Activated T-helper 17 cell treated with anti-CD3 and anti-CD28 coated beads, Interleukin-2, amount 50 U/mL, for 72 hours (primary cell): ENCODE measurements around the gene TARDBP. TPM values are rescaled to one million over a fixed set of nuclear protein-coding genes. Genes with fewer than 3 reads are reported as not detected.
"Not testable (repeated sequence)": the region's sequence is repeated elsewhere in the genome, so short reads cannot be mapped to it uniquely, and the experiment has no call there.

Source experiments
- ATAC-seq: fragments of 150-1000 bp; cut with Tn5 transposase; replicated peaks from 2 replicates; pipeline ENCODE4 v1.10.0; 2021; ENCODE audit warnings: mild to moderate bottlenecking, moderate library complexity
- H3K27ac Mint-ChIP-seq: one replicate; pipeline ENCODE4 v1.8.0; 2022; ENCODE audit warnings: mixed read lengths
- H3K27me3 Mint-ChIP-seq: one replicate; pipeline ENCODE4 v1.8.0; 2022; ENCODE audit warnings: mixed read lengths
- H3K36me3 Mint-ChIP-seq: one replicate; pipeline ENCODE4 v1.8.0; 2022; ENCODE audit warnings: low read depth, mild to moderate bottlenecking, mixed read lengths
- H3K4me1 Mint-ChIP-seq: one replicate; pipeline ENCODE4 v1.8.0; 2022; ENCODE audit warnings: mixed read lengths
- H3K4me3 Mint-ChIP-seq: one replicate; pipeline ENCODE4 v1.8.0; 2022; ENCODE audit warnings: mild to moderate bottlenecking, mixed read lengths
- H3K9me3 Mint-ChIP-seq: one replicate; pipeline ENCODE4 v1.8.0; 2022; ENCODE audit warnings: mixed read lengths
- total RNA-seq, 2 donors: library from RNA; stranded (reverse); gene quantifications; one replicate each; pipeline ENCODE4 v1.2.3, GENCODE V29; 2022

TARDBP gene
- total RNA-seq, 2 donors from 2014 or later: 120 to 186 TPM

GRCh38 chr1:11042995-11043874 is 30.8 kb downstream of the TARDBP start:
- Mint-ChIP-seq H3K27me3 (no peaks in the 10 kb centered on the region), H3K4me3 (no peak overlapping the region), H3K36me3 (no peaks in the 10 kb centered on the region), H3K4me1 (no peaks in the 10 kb centered on the region), H3K9me3 (no peaks in the 10 kb centered on the region), H3K27ac (no peak overlapping the region)
- no peak for ATAC-seq

- H3K9me3 Mint-ChIP-seq: no peaks in the 10 kb centered on the region
- ATAC-seq: no peak
- H3K27me3 Mint-ChIP-seq: no peaks in the 10 kb centered on the region
- H3K4me1 Mint-ChIP-seq: no peaks in the 10 kb centered on the region
- no peaks in the 10 kb centered on the region for H3K36me3 Mint-ChIP-seq
- H3K4me3 Mint-ChIP-seq: no peak overlapping the region
- no peak overlapping the region for H3K27ac Mint-ChIP-seq
Observed at GRCh38 chr1:11044086-11044848, 31.8 kb downstream of the TARDBP start.

- no peaks in the 10 kb centered on the region for H3K27me3 Mint-ChIP-seq
- H3K4me3 Mint-ChIP-seq: no peak overlapping the region
- no peak overlapping the region for H3K27ac Mint-ChIP-seq
- H3K4me1 Mint-ChIP-seq: no peaks in the 10 kb centered on the region
- no peaks in the 10 kb centered on the region for H3K36me3 Mint-ChIP-seq
- no peaks in the 10 kb centered on the region for H3K9me3 Mint-ChIP-seq
- ATAC-seq: no peak
Observed at GRCh38 chr1:11044849-11045427, 32.5 kb downstream of the TARDBP start.

GRCh38 chr1:11045428-11046269 is 33.2 kb downstream of the TARDBP start:
- no peaks in the 10 kb centered on the region for H3K27me3 Mint-ChIP-seq
- H3K4me1 Mint-ChIP-seq: no peaks in the 10 kb centered on the region
- ATAC-seq: no peak
- H3K27ac Mint-ChIP-seq: no peak overlapping the region
- no peaks in the 10 kb centered on the region for H3K36me3 Mint-ChIP-seq
- no peaks in the 10 kb centered on the region for H3K9me3 Mint-ChIP-seq
- H3K4me3 Mint-ChIP-seq: no peak overlapping the region

DNA sequence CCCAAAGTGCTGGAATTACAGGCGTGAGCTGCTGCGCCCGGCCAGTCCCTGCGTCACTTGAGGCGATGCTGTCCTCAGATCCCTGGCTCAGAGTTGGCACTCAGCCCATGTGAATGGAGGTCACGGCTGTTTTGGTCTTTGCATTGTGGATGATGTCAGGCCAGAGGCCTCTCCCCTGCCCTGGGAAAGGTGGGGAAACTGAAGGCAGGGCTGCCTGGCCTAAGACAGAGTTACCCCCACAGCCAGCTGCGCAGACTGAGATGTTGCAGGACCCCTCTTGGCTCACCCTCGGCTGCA is 33.8 kb downstream of the TARDBP start:
- H3K36me3 Mint-ChIP-seq: no peaks in the 10 kb centered on the region
- no peak overlapping the region for H3K27ac Mint-ChIP-seq
- H3K4me3 Mint-ChIP-seq: no peak overlapping the region
- H3K27me3 Mint-ChIP-seq: no peaks in the 10 kb centered on the region
- no peaks in the 10 kb centered on the region for H3K4me1 Mint-ChIP-seq
- no peak for ATAC-seq
- no peaks in the 10 kb centered on the region for H3K9me3 Mint-ChIP-seq

- H3K4me1 Mint-ChIP-seq: no peaks in the 10 kb centered on the region
- H3K27me3 Mint-ChIP-seq: no peaks in the 10 kb centered on the region
- no peak within 1 kb of the TSS for H3K27ac Mint-ChIP-seq
- ATAC-seq: no peak
- no peak within 1 kb of the TSS for H3K4me3 Mint-ChIP-seq
- H3K36me3 Mint-ChIP-seq: no peaks in the 10 kb centered on the region
- H3K9me3 Mint-ChIP-seq: no peaks in the 10 kb centered on the region
Observed at GRCh38 chr1:11046625-11047365, 34.3 kb downstream of the TARDBP start, which contains the start of gene MASP2. TSS of gene MASP2 (minus strand) at chr1:11047239. CDS start at chr1:11047207, 32 bp downstream.

DNA sequence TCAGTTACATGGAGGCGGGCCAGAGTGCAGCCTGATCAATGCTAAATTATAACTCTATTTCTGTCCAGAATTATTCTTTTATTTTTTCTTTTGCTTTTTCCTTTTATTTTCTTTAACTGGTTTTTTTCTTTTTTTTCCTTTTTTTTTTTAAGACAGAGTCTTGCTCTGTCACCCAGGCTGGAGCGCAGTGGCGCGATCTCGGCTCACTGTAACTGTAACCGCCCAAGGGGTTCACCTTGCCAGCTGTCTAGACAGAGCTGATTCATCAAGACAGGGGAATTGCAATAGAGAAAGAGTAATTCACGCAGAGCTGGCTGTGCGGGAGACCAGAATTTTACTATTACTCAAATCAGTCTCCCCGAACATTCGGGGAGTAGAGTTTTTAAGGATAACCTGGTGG is 38.7 kb downstream of the TARDBP start:
- H3K9me3 Mint-ChIP-seq, H3K4me1 Mint-ChIP-seq, ATAC-seq, H3K27me3 Mint-ChIP-seq: not testable (repeated sequence)
- Mint-ChIP-seq H3K36me3 (peaks cover 17% of the 10 kb centered on the region), H3K4me3 (peak overlapping the region; percentile 26), H3K27ac (peak overlapping the region; percentile 44)

DNA sequence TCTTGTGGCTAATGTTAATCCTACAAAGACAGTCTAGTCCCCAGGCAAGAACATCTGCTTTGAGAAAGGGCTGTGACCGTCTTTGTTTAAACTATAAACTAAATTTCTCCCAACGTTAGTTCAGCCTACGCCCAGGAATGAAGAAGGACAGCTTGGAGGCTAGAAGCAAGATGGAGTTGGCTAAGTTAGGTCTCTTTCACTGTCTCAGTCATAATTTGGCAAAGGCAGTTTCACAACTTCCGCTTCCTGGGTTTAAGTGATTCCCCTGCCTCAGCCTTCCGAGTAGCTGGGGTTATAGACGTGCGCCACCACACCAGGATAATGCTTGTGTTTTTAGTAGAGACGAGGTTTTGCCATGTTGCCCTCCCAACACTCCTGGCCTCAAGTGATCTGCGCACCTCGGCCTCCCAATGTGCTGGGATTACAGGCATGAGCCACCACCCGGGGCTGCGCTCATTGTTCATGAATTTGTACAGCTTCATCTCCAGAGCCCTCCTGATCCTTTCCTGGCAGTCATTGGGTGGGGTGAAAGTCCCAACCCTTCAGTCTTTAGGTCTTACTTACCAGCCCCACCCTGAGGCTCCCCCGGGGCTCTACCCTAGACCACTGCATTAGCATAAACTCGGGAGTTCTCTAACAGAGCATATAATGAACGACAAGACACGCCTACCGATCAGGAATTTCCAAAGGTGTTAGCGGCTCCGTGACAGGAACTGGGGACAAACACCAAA is 39.5 kb downstream of the TARDBP start:
- Mint-ChIP-seq H3K36me3 (peaks cover 25% of the 10 kb centered on the region), H3K4me1 (no peaks in the 10 kb centered on the region), H3K27me3 (no peaks in the 10 kb centered on the region), H3K27ac (peak overlapping the region; percentile 44), H3K4me3 (peak overlapping the region; percentile 26), H3K9me3 (no peaks in the 10 kb centered on the region)
- peak; percentile 56 for ATAC-seq

GRCh38 chr1:11052839-11053757 is 40.6 kb downstream of the TARDBP start:
- Mint-ChIP-seq H3K9me3 (no peaks in the 10 kb centered on the region), H3K27me3 (no peaks in the 10 kb centered on the region), H3K27ac (no peak overlapping the region), H3K36me3 (peaks cover 37% of the 10 kb centered on the region), H3K4me1 (no peaks in the 10 kb centered on the region), H3K4me3 (no peak overlapping the region)
- peak; percentile 6 for ATAC-seq

DNA sequence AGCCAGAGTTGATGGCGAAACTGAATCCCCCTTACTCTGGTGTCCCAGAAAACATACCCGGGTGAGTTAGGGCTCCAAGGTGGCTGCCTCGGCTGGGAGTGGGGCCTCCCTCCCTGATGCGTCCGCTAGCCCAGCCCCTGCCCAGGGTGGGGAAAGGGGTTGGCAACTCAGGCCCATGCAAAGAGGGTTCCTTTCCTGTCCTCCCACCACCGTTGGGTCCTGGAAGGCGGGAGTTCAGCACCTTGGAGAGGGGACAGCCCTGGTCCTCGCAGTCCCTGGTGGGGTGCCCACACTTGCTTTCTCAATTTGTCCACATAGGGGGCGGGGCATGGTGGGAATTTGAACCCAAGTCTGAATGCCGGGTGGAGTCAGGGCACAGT is 41.3 kb downstream of the TARDBP start:
- H3K27me3 Mint-ChIP-seq: no peaks in the 10 kb centered on the region
- H3K9me3 Mint-ChIP-seq: no peaks in the 10 kb centered on the region
- ATAC-seq: no peak
- no peak overlapping the region for H3K27ac Mint-ChIP-seq
- no peaks in the 10 kb centered on the region for H3K4me1 Mint-ChIP-seq
- H3K4me3 Mint-ChIP-seq: no peak overlapping the region
- H3K36me3 Mint-ChIP-seq: peaks cover 43% of the 10 kb centered on the region

GRCh38 chr1:11054181-11054580 is 41.7 kb downstream of the TARDBP start:
- Mint-ChIP-seq H3K9me3 (no peaks in the 10 kb centered on the region), H3K4me1 (no peaks in the 10 kb centered on the region), H3K4me3 (no peak overlapping the region), H3K36me3 (peaks cover 47% of the 10 kb centered on the region), H3K27me3 (no peaks in the 10 kb centered on the region), H3K27ac (no peak overlapping the region)
- ATAC-seq: no peak

DNA sequence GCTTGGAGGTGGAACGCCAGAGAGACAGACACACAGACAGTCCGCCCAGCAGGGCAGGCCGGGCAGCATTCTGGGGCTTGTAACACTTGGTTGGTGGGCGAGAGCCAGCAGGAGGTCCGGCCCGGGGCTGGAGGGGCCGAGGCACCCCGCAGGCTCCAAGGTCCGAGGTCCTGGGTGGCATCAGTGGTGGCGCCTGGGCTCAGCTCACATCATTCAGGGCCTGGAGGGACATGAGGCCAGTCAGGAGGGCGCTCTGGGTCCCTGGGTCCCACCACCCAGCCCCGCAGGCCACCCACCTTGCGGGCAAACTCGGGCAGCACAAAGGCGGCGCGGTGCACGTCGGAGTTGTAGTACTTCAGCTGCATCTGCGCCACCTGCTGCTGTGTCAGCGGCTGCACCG is 42.2 kb downstream of the TARDBP start:
- H3K9me3 Mint-ChIP-seq: no peaks in the 10 kb centered on the region
- H3K36me3 Mint-ChIP-seq: peaks cover 50% of the 10 kb centered on the region
- no peak overlapping the region for H3K4me3 Mint-ChIP-seq
- no peaks in the 10 kb centered on the region for H3K4me1 Mint-ChIP-seq
- ATAC-seq: no peak
- no peak overlapping the region for H3K27ac Mint-ChIP-seq
- H3K27me3 Mint-ChIP-seq: no peaks in the 10 kb centered on the region
